Neural cell (in vitro differentiated cells): Measurements from ENCODE around the gene EXD3. TPM values are rescaled to one million over a fixed set of nuclear protein-coding genes. Genes with fewer than 3 reads are reported as not detected.

ENCODE experiments used
- H2AFZ ChIP-seq: fragments of 200-600, 300-800 bp; sonication (generic), shearing (Covaris generic); 2 replicates; pipeline ENCODE4 v1.6.0; 2014; ENCODE audit warnings: low read depth, mild to moderate bottlenecking, antibody characterized with exemption, low read length, moderate library complexity
- H3F3A ChIP-seq: fragments of 200-600 bp; shearing (Covaris generic); 2 replicates; pipeline ENCODE4 v1.6.1; 2016; ENCODE audit warnings: mild to moderate bottlenecking, moderate library complexity, mixed read lengths, antibody characterized with exemption, low read length; ENCODE audit not compliant: insufficient read depth, poor library complexity, severe bottlenecking
- H3K27ac ChIP-seq: fragments of 200-600, 300-800 bp; sonication (generic), shearing (Covaris generic); 2 replicates; pipeline ENCODE4 v1.5.1; 2014; ENCODE audit warnings: mild to moderate bottlenecking, low read length, moderate library complexity
- H3K27me3 ChIP-seq: fragments of 300-800, 200-600 bp; sonication (generic), shearing (Covaris generic); 2 replicates; pipeline ENCODE4 v1.6.0; 2014; ENCODE audit warnings: mild to moderate bottlenecking, low read depth, low read length, moderate library complexity; ENCODE audit not compliant: insufficient read depth
- H3K36me3 ChIP-seq: fragments of 300-800, 200-600 bp; sonication (generic), shearing (Covaris generic); 2 replicates; pipeline ENCODE4 v1.5.1; 2014; ENCODE audit warnings: mild to moderate bottlenecking, antibody characterized with exemption, low read length, moderate library complexity; ENCODE audit not compliant: insufficient read depth
- H3K4me2 ChIP-seq: fragments of 300-800, 200-600 bp; sonication (generic), shearing (Covaris generic); 2 replicates; pipeline ENCODE4 v1.6.0; 2014; ENCODE audit warnings: mild to moderate bottlenecking, low read length
- H3K4me3 ChIP-seq: fragments of 300-800, 200-600 bp; sonication (generic), shearing (Covaris generic); 2 replicates; pipeline ENCODE4 v1.5.1; 2014; ENCODE audit warnings: mild to moderate bottlenecking, low read length, moderate library complexity
- H3K79me2 ChIP-seq: fragments of 200-600 bp; shearing (Covaris generic); replicated peaks from 2 replicates; pipeline ENCODE4 v1.6.0; 2014; ENCODE audit warnings: mild to moderate bottlenecking, low read length, moderate library complexity; ENCODE audit not compliant: insufficient read depth
- H3K9ac ChIP-seq: fragments of 300-800, 200-600 bp; sonication (generic), shearing (Covaris generic); 2 replicates; pipeline ENCODE4 v1.6.1; 2016; ENCODE audit warnings: mild to moderate bottlenecking, low read length, mixed read lengths
- H3K9me2 ChIP-seq: fragments of 200-600 bp; shearing (Covaris generic); 2 replicates; pipeline ENCODE4 v1.6.1; 2016; ENCODE audit warnings: mild to moderate bottlenecking, low read length, mixed read lengths; ENCODE audit not compliant: insufficient read depth
- H3K9me3 ChIP-seq: fragments of 200-600, 300-800 bp; sonication (generic), shearing (Covaris generic); 2 replicates; pipeline ENCODE4 v1.6.1; 2016; ENCODE audit warnings: mild to moderate bottlenecking, mixed run types, low read length, moderate library complexity, mixed read lengths
- H4K20me1 ChIP-seq: fragments of 200-600 bp; shearing (Covaris generic); 2 replicates; pipeline ENCODE4 v1.6.1; 2016; ENCODE audit warnings: mild to moderate bottlenecking, mixed run types; ENCODE audit not compliant: insufficient read depth
- CTCF ChIP-seq: fragments of 450-650 bp; IDR thresholded peaks from 2 replicates; pipeline ENCODE4 v1.5.1; 2014; ENCODE audit warnings: antibody characterized with exemption, mild to moderate bottlenecking, moderate library complexity; ENCODE audit not compliant: poor library complexity, severe bottlenecking
- EP300 ChIP-seq: fragments of 450-650 bp; conservative IDR thresholded peaks from 2 replicates; pipeline ENCODE4 v1.6.1; 2014; ENCODE audit warnings: antibody characterized with exemption, mild to moderate bottlenecking, moderate library complexity; ENCODE audit not compliant: poor library complexity, severe bottlenecking
- EZH2 ChIP-seq: fragments of 200-600, 300-800 bp; shearing (Covaris generic), sonication (generic); IDR thresholded peaks from 2 replicates; pipeline ENCODE4 v1.6.1; 2014; ENCODE audit warnings: antibody characterized with exemption, low read length, borderline replicate concordance, mild to moderate bottlenecking; ENCODE audit not compliant: insufficient read depth, poor library complexity, severe bottlenecking
- MXI1 ChIP-seq: fragments of 450-650 bp; conservative IDR thresholded peaks from 2 replicates; pipeline ENCODE4 v1.6.1; 2014; ENCODE audit warnings: antibody characterized with exemption, mild to moderate bottlenecking; ENCODE audit not compliant: poor library complexity, severe bottlenecking
- POLR2AphosphoS5 ChIP-seq: IDR thresholded peaks from 2 replicates; pipeline ENCODE4 v1.6.1; 2012
- RAD21 ChIP-seq: fragments of 450-650 bp; conservative IDR thresholded peaks from 2 replicates; pipeline ENCODE4 v1.6.1; 2014; ENCODE audit warnings: antibody characterized with exemption, mild to moderate bottlenecking, moderate library complexity
- REST ChIP-seq: IDR thresholded peaks from 2 replicates; pipeline ENCODE4 v1.6.1; 2012; ENCODE audit warnings: borderline replicate concordance
- SMC3 ChIP-seq: fragments of 450-650 bp; conservative IDR thresholded peaks from 2 replicates; pipeline ENCODE4 v1.6.1; 2014; ENCODE audit warnings: antibody characterized with exemption, mild to moderate bottlenecking, moderate library complexity; ENCODE audit not compliant: poor library complexity
- TAF1 ChIP-seq: IDR thresholded peaks from 2 replicates; pipeline ENCODE4 v1.6.1; 2012; ENCODE audit warnings: low read depth
- polyA plus RNA-seq: library from polyadenylated mRNA; depleted of rRNA; stranded (reverse); fragments of >200 nt; gene quantifications from 2 replicates; pipeline ENCODE4 v1.2.3, GENCODE V29; 2014

The EXD3 gene
- polyA plus RNA-seq, 1 donor from 2014 or later = 32.9 TPM

- H3K9me3 ChIP-seq = peaks cover 4% of the 10 kb centered on the region
- H3K9ac ChIP-seq = no peak overlapping the region
- TF ChIP-seq REST (no peak), CTCF (no peak), SMC3 (no peak), TAF1 (no peak), EZH2 (no peak), MXI1 (no peak), RAD21 (no peak), EP300 (no peak), POLR2AphosphoS5 (no peak)
- no peak overlapping the region for H2AFZ ChIP-seq
- no peak overlapping the region for H3K4me2 ChIP-seq
- no peaks in the 10 kb centered on the region for H4K20me1 ChIP-seq
- no peaks in the 10 kb centered on the region for H3K79me2 ChIP-seq
- no peaks in the 10 kb centered on the region for H3F3A ChIP-seq
- no peak overlapping the region for H3K4me3 ChIP-seq
- no peaks in the 10 kb centered on the region for H3K36me3 ChIP-seq
- H3K27me3 ChIP-seq = no peaks in the 10 kb centered on the region
- no peak overlapping the region for H3K27ac ChIP-seq
- no peaks in the 10 kb centered on the region for H3K9me2 ChIP-seq
Measured at GRCh38 chr9:137365056-137365455, 57.9 kb downstream of the EXD3 start.

- Histone ChIP-seq H3K9ac (no peak overlapping the region), H3K79me2 (no peaks in the 10 kb centered on the region), H3K27me3 (no peaks in the 10 kb centered on the region), H3F3A (no peaks in the 10 kb centered on the region), H3K9me3 (peaks cover 21% of the 10 kb centered on the region), H4K20me1 (no peaks in the 10 kb centered on the region), H3K36me3 (no peaks in the 10 kb centered on the region), H3K27ac (no peak overlapping the region), H2AFZ (no peak overlapping the region), H3K4me3 (no peak overlapping the region), H3K4me2 (no peak overlapping the region), H3K9me2 (no peaks in the 10 kb centered on the region)
- no peak for TF ChIP-seq RAD21
- TF ChIP-seq SMC3 = no peak
- no peak for TF ChIP-seq EZH2
- TF ChIP-seq REST = no peak
Measured at GRCh38 chr9:137359850-137360249, 63.1 kb downstream of the EXD3 start.
